ENCODE data around the gene MATR3.
A peak's percentile ranks its signal among the peaks of the same experiment; 100 is the strongest.
"Not testable (repeated sequence)": the region's sequence is repeated elsewhere in the genome, so short reads cannot be mapped to it uniquely, and the experiment has no call there.

MATR3 gene

GRCh38 chr5:139354186-139354585, 60.6 kb downstream of the MATR3 start:
- no peak for DNase-seq

- DNase-seq, result not testable (repeated sequence)
Observed at GRCh38 chr5:139355900-139356299, 62.4 kb downstream of the MATR3 start.

- DNase-seq, result no peak
Observed at GRCh38 chr5:139358064-139358463, 64.5 kb downstream of the MATR3 start.

- no peak for DNase-seq
Observed at GRCh38 chr5:139360384-139360783, 66.8 kb downstream of the MATR3 start.

- DNase-seq, result no peak
Observed at GRCh38 chr5:139361835-139362429, 68.4 kb downstream of the MATR3 start.

GRCh38 chr5:139363937-139364336, 70.4 kb downstream of the MATR3 start:
- no peak for DNase-seq

GRCh38 chr5:139364466-139364865, 70.9 kb downstream of the MATR3 start:
- DNase-seq, result no peak

GRCh38 chr5:139368613-139369012, 75.1 kb downstream of the MATR3 start:
- DNase-seq, result peak; percentile 16

- peak; percentile 84 for DNase-seq
Observed at GRCh38 chr5:139369181-139369580, 75.6 kb downstream of the MATR3 start.

GRCh38 chr5:139371482-139372435, 78.2 kb downstream of the MATR3 start:
- DNase-seq, result no peak

- DNase-seq, result no peak
Observed at GRCh38 chr5:139374909-139375308, 81.4 kb downstream of the MATR3 start.

- no peak for DNase-seq
Observed at GRCh38 chr5:139376364-139376763, 82.8 kb downstream of the MATR3 start.

GRCh38 chr5:139377226-139377625, 83.7 kb downstream of the MATR3 start:
- no peak for DNase-seq

- DNase-seq, result no peak
Observed at GRCh38 chr5:139378101-139378825, 84.7 kb downstream of the MATR3 start.

- no peak for DNase-seq
Observed at GRCh38 chr5:139378941-139379361, 85.4 kb downstream of the MATR3 start.

GRCh38 chr5:139379626-139380449, 86.3 kb downstream of the MATR3 start:
- DNase-seq, result no peak

All from fibroblast of skin of back (primary cell).